Fibroblast of villous mesenchyme (primary cell): ENCODE data around the gene B3GNT4. TPM values are rescaled to one million over a fixed set of nuclear protein-coding genes. Genes with fewer than 3 reads are reported as not detected.

Experiments
- DNase-seq: peaks from one replicate; pipeline ENCODE4 v3.0.0-alpha.2; 2010; ENCODE audit warnings: low read depth
- H3K4me3 ChIP-seq: 2 replicates; pipeline ENCODE4 v1.5.1; 2011; ENCODE audit warnings: low read depth, mild to moderate bottlenecking, low read length
- total RNA-seq: library from RNA; depleted of rRNA; stranded (reverse); fragments of >200 nt; gene quantifications from 2 replicates; pipeline ENCODE4 v1.2.3, GENCODE V29; 2012
- TF ChIP-seq, protein P1 (sequence below): IDR thresholded peaks from 2 replicates; pipeline ENCODE4 v1.5.1; 2012; ENCODE audit warnings: low read depth, mild to moderate bottlenecking, low read length; ENCODE audit not compliant: insufficient read depth

Gene B3GNT4
- under 0.01 TPM in 2 replicates for total RNA-seq

DNA sequence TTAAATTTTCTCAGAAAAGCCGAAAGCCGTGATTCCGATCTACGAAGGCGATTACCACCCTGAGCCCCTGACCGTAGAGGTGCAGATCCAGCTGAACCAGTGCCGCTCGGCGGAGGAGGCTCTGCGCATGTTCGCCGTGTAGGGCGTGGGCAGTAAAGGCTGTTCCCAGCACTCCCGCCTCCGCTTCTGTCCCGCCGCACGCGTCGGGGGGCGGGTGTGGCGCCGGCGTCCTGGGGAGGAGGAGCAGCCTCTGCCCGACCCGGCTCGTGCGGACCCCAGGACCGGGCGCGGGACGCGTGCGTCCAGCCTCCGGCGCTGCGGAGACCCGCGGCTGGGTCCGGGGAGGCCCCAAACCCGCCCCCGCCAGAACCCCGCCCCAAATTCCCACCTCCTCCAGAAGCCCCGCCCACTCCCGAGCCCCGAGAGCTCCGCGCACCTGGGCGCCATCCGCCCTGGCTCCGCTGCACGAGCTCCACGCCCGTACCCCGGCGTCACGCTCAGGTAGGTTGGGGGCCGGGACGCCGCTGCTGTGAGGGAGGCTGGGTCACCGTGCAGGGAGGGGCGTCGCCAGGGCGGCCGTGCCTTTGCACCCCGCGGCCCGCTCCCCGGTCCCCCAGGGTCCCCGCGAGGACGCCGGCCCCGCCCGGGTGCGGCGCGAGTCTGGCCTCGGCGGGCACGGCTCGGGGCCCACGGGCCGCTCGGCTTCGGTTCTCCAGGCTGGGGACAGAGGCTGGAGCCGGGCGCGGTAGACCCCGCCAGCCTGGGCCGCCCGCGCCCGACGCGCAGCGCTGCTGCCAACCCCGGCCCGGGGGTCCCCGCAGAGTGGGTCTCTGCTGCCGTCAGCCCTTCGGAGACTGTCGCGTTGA lies at the start of gene B3GNT4:
B3GNT4 (plus strand) TSS at position 409 of the 866 bp plus-strand sequence. CDS start 910 bp downstream, outside the sequence.
- DNase-seq = peak; percentile 37
- TF ChIP-seq, protein P1, sequence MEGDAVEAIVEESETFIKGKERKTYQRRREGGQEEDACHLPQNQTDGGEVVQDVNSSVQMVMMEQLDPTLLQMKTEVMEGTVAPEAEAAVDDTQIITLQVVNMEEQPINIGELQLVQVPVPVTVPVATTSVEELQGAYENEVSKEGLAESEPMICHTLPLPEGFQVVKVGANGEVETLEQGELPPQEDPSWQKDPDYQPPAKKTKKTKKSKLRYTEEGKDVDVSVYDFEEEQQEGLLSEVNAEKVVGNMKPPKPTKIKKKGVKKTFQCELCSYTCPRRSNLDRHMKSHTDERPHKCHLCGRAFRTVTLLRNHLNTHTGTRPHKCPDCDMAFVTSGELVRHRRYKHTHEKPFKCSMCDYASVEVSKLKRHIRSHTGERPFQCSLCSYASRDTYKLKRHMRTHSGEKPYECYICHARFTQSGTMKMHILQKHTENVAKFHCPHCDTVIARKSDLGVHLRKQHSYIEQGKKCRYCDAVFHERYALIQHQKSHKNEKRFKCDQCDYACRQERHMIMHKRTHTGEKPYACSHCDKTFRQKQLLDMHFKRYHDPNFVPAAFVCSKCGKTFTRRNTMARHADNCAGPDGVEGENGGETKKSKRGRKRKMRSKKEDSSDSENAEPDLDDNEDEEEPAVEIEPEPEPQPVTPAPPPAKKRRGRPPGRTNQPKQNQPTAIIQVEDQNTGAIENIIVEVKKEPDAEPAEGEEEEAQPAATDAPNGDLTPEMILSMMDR = no peak

DNA sequence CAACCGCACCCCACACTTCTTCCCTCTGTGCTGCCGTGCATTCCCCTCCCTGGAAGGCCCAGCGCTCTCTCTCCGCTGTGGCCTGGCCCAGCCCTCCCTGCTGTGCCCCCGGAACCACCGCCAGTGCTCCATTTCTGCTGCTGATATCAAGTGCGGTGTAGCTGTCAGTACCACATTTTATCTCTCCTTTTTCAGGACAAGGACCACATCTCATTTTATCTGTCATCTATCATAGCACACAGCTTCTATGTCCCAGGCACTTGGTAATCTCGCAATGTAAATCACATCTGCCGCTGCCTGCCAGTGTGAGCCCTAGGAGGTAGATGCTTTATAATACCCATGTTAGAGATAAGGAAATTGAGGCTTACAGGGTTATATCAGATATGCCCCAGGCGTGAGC lies 47.8 kb upstream of the B3GNT4 start:
- TF ChIP-seq, protein P1 = no peak
- H3K4me3 ChIP-seq = no peak overlapping the region
- DNase-seq = no peak

More for the DNA sequence above, at the start of gene B3GNT4:
- H3K4me3 ChIP-seq = peak within 1 kb of the TSS; percentile 56

DNA sequence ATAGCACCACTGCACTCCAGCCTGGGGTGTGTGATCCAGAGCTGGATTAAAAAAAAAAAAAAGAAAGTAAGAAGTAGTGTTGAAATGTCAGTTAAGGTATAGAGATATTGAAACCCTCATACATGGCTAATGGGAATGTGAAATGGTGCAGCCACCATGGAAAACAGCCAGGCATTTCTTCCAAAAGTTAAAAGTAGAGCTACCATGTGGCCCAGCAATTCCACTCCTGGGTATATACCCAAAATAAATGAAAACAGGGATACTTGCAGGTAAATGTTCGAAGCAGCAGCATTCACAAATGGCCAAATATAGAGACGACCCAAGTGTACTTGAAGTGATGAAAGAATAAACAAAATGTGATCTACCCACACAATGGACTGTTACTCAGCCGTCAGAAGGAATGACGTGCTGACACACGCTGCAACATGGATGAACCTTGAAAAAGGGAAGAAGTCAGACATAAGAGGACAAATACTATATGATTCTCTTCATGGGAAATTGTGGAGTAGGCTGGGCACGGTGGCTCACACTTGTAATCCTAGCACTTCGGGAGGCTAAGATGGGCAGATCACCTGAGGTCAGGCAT lies 44.7 kb upstream of the B3GNT4 start:
- TF ChIP-seq, protein P1 = no peak
- H3K4me3 ChIP-seq = no peak overlapping the region
- DNase-seq = no peak

DNA sequence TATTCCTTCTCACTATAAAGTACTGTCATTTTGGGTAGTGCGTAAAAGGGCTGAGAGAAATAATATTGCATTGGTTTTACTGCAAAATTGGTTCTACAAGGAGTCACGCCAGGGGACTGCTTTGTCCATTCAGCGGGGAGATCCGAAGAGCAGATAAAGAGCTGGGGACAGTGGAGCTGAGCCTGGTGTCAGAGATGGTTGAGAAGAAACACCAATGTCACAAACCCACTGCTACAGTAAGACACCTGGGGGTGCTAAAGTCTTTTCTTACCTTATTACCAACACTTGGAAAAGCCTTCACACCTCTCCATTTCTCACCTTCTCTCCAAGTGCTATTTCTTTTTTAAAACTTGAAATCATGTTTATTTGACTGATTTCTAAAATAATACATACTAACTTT lies 43.6 kb upstream of the B3GNT4 start:
- no peak overlapping the region for H3K4me3 ChIP-seq
- TF ChIP-seq, protein P1 = no peak
- DNase-seq = no peak

DNA sequence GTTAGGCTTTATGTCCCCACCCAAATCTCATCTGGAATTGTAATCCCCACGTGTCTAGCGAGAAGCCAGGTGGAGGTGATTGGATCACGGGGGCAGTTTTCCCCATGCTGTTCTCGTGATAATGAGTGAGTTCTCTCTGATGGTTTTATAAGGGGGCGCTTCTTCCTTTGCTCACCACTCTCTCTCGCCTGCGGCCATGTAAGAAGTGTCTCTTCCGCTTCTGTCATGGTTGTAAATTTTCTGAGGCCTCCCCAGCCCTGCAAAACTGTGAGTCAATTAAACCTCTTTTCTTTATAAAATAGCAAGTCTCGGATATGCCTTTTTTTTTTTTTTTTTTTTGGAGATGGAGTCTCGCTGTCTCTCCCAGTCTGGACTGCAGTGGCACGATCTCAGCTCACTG lies 42.7 kb upstream of the B3GNT4 start:
- DNase-seq = no peak
- TF ChIP-seq, protein P1 = no peak
- no peak overlapping the region for H3K4me3 ChIP-seq

DNA sequence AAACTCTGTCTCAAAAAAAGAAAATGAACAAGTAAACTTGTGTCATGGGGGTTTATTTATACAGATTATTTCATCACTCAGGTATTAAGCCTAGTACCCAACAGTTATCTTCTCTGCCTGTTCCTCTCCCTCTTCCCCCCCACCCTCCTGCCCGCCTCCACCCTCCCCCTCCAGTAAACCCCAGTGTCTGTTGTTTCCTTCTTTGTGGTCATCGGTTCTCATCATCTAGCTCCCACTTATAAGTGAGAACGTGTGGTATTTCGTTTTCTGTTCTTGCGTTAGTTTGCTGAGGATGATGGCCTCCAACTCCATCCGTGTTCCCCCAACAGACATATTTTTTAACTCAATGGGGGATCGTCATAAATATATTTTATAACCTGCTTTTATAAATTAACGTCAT lies 41.8 kb upstream of the B3GNT4 start:
- no peak overlapping the region for H3K4me3 ChIP-seq
- TF ChIP-seq, protein P1 = no peak
- no peak for DNase-seq
